OCI-LY1 (cell line): ENCODE results near the gene PRDM13.

Experiments
- CTCF ChIP-seq: fragments of 200-600 bp; sonication (generic), shearing (Covaris generic); IDR thresholded peaks from 2 replicates; pipeline ENCODE4 v1.5.1; 2017; ENCODE audit warnings: mild to moderate bottlenecking, antibody characterized with exemption, low read length, moderate library complexity, mixed read lengths
- EZH2 ChIP-seq: fragments of 200-600 bp; sonication (generic), shearing (Covaris generic); IDR thresholded peaks from 2 replicates; pipeline ENCODE4 v1.8.0; 2017; ENCODE audit warnings: borderline replicate concordance, mixed run types, mild to moderate bottlenecking, antibody characterized with exemption, low read length, moderate library complexity, mixed read lengths

- TF ChIP-seq CTCF (no peak), EZH2 (no peak)
Observed at GRCh38 chr6:99606656-99607415, at the start of gene PRDM13.
